Activated CD8-positive, alpha-beta memory T cell treated with anti-CD3 and anti-CD28 coated beads for 1 hour (primary cell): ENCODE data around the gene GPR153.
"Not testable (repeated sequence)": the region's sequence is repeated elsewhere in the genome, so short reads cannot be mapped to it uniquely, and the experiment has no call there.

Source experiments
- DNase-seq, 2 donors: peaks; one replicate each; pipeline ENCODE4 v3.0.0-alpha.2; 2020; ENCODE audit warnings: low read depth in 1 of 2; ENCODE audit errors: extremely low read depth in 1 of 2

GPR153 gene

DNA sequence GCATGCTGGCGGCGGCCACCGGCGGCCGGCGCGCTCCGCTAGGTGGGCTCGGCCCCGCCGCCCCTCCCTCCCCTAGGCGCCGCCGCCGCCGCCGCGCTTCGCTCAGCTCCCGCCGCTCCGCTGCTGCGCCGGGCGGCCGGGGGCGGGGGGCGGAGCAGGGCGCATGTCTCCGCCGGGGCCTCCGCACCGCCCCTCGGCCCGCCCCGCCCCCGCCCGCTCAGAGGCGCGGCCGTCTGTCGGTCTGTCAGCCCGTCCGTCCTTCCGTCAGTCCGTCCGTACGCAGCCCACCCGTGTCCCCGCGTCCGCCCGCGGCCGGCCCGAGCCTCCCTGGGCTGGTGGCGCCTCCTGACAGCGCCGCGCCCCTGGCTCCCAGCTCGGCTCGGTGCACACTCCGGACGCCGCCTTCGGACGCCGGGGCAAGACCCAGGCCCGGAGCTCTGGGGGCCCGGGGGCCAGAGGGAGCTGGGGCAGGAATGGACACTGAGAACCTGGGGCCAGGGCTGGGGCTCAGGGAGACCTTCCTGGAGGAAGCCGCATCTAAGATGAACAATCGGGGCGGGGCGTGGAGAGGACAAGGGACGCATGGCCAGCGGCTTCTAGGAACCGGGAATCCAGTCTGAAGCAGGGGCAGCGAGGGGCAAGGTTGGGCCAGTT lies at the start of gene GPR153:
Gene GPR153, minus strand, starts transcription at position 138 of the 654 bp plus-strand sequence. CDS start 6,193 bp downstream, outside the sequence.
- DNase-seq, result peak in 1 of 2 donors; percentile 46

DNA sequence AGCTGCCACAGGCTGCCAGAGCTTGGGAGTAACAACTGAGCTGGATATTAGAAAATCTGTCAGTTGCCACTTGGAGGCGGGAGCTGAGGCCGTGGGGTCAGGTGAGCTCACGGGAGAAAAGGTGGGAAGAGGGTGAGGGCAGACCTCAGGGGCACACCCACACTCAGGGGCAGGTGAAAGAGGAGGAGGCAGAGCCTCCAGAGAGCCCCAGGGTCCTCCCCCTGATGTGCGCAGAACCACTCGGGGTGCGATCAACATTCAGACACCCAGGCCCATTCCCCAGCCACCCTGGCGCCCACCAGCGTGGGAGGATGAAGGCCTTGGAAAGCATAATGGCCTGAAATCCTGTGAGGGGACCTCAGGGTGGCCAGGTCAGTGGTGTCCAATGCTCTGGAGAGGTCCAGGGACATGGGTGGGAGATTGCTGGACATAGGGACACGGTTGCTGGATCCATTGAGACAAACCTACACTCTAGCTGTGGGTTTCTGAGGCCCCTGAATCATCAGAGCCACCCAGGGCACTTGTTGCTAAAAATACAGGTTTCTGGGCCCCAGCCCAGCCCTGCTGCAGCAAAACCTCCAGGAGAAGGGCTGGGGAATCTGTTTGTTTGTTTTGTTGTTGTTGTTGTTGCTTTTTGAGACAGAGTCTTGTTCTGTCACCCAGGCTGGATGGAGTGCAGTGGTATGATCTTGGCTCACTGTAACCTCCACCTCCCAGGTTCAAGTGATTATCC lies 49.4 kb upstream of the GPR153 start:
- no peak for DNase-seq

DNA sequence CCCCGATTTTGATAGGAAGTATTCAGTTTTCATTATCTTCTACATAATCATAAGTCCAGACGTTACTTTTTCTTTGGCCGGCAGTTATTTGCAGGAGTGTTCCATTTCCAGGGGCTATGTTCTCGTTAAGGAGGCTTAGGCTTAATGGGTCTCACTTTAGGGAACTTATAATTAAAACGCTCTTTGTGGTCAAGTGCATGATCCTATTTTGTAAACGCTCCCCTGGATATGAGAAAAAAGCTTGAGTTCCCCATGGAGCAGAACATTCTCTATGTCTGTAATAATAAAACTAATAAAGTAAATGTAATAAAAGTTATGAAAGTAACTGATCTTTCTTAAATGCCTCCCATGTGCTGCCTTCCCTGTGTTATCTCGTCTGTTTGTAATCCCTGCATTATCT lies 48.7 kb upstream of the GPR153 start:
- DNase-seq, result no peak

DNA sequence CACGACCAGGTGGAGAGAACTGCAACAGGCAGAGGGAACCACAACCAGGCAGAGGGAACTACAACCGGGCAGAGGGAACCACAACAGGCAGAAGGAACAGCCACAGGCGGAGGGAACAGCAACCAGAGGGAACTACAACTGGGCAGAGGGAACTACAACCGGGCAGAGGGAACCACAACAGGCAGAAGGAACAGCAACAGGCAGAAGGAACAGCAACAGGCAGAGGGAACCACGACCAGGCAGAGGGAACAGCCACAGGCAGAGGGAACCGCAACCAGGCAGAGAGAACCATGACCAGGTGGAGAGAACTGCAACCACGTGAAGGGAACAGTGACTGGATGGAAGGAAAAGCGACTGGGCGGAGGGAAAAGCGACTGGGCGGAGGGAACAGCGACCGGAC lies 47.6 kb upstream of the GPR153 start:
- no peak for DNase-seq

DNA sequence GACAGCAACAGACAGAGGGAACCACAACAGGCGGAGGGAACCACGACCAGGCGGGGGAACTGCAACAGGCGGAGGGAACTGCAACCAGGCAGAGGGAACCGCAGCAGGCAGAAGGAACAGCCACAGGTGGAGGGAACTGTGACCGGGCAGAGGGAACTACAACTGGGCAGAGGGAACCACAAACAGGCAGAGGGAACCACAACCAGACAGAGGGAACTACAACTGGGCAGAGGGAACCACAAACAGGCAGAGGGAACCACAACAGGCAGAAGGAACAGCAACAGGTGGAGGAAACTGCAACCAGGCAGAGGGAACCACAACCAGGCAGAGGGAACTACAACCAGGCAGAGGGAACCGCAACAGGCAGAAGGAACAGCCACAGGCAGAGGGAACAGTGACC lies 46.8 kb upstream of the GPR153 start:
- DNase-seq, result not testable (repeated sequence)

DNA sequence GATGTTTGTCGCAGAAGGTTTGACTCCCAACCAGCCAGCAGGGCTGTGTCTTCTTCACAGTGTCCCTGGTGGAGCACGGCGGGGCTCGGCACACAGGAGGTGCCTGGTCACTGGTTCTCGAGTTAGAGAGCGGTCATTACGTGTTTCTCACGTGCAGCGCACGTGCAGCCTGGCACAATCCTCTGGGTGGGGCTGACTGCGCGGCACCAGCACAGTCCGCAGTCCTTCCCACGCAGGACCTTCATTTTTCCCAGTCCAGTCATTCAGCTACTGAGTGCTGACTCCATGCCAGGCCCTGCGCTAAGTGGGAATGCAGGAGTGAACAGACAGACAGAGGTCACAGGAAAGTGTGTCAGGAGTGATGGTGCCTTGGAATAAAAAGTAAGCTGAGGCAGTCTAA lies 46.2 kb upstream of the GPR153 start:
- DNase-seq, result no peak

DNA sequence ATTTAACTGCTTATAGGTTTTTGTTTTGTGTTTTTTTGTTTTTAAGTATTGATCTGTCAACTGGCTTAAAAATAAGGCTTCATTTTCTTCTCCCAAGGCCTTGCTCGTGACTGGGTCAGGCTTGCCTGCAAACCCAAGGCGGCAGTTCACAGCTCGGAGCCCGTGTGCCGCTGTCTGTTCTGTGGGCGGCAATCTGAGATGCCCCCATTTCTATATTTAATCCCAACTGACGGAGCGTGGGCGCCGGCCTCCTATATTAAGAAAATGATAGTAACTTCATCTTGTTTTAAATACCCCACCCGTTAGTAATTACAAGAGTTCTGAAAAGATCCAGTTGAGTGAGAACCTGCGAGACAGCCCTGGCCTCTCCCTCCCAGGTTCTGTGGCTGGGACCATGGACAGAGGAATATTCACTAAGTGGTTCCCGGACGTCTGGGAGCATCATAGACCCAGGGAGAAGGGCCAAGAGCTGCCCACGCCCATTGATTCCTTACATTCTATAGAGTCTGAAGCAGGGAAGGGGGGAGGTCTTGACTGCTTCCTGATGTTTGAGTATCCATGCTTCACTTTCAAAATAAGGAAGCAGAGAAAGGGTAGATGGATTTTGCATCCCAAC lies 42.6 kb upstream of the GPR153 start:
- no peak for DNase-seq

DNA sequence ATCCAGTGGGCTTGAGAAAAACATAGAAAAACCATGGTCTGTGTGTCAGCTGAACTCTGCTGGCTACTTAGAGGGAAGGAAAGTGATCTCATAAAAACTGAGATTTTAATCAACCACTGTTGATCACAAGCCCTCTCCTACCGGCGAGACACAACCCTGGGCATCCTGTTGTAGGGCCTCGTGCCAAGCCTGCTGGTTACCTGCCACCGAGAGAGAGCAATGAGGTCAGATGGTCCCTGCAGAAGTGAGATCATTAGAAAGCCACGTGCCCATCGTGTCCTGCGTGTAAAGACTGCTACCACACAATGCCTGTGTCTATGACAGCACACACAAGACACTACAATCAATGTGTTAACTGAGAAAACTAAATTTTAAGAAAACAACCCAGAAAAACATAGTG lies 41.7 kb upstream of the GPR153 start:
- DNase-seq, result no peak

DNA sequence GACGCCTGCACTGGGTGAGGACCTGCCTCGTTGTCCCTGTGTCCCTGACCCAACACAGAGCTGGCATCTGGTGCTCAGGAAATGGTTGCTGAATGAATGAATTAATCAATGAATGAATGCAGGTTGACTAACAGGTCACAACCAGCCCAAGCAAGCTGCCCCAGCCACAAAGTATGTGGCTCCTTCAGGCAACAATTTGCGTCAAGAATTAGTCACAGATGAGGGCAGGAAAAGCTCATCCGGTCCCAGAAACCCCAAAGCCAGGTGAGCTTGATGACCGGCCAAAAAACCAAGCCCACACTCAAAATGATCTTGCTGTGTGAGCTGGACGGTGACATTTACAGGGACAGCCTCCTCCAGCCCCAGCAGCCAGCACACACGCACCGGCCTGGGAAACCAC lies 40.6 kb upstream of the GPR153 start:
- DNase-seq, result no peak

DNA sequence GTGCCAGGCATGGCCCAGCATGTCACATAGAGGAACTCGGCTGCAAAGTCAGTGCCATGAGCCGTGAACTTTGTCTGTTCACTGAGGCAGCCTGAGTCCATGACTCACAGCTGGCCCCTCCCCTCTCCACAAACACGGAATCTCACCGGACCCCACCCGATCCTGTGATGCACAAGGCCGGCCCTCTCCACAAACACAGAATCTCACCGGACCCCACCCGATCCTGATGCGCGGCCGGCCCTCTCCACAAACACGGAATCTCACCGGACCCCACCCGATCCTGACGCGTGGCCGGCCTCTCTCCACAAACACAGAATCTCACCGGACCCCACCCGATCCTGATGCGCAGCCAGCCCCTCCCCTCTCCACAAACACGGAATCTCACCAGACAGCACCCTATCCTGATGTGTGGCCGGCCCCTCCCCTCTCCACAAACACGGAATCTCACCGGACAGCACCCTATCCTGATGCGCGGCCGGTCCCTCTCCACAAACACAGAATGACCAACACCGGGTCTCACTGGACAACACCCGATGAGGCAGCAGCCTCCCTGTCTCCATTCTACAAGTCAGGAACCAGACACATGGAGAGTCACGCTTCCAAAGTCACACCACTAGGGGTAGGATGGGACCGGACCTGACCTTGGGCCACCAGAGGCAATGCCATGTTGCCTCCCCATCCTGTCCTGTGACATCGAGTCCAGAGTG lies 39.6 kb upstream of the GPR153 start:
- DNase-seq, result no peak

DNA sequence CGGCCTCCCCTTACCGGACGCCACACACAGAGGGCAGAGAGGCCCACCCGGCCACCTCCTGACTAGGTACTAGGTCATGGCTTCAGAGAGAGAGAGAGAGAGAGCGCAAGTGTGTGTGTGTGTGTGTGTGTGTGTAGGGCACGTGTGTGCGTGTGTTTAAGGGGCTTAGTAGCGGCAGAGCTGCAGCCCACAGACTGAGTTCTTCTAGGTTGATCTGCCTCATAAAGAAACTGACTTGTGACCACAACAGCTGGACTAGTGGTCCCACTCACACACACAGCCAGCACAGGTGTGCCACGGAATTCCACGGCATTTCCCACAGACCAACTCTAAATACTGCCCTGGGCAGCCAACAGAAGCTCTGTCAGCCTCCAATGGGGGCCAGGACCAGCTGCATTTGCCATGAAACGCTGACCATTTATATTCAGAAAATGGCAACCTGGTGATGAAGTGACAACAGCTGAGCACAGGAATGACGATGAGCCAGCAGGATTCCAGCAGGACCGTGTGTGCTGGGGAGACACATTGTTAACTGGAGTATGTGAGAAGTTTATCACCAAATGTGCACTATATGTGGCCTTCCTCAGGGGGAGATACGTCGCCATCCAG lies 38.8 kb upstream of the GPR153 start:
- no peak for DNase-seq

DNA sequence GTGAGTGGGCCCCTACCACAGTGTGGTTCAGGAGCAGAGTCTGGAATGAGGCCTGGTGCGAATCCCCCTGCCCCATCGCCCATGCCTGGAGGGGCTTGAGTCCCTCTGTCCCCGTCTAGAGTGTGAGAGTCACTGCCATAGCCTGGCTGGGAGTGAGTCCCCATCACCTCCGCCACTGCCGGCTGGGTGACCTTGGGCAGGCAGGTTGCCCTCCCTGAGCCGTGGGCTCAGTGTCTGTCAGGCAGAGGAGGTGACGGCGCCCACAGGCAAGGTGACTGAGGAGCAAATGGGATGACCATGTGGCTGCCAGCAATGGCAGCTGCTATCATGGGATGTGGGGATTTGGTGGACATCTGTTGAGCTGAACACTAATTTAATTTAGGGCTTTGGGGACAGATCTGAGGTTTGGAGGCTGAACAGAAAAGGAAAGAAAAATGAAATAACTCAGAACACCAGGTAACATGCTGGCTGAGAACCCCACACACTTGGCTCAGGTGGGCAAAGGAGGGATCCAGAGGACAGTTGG lies 38.1 kb upstream of the GPR153 start:
- no peak for DNase-seq

DNA sequence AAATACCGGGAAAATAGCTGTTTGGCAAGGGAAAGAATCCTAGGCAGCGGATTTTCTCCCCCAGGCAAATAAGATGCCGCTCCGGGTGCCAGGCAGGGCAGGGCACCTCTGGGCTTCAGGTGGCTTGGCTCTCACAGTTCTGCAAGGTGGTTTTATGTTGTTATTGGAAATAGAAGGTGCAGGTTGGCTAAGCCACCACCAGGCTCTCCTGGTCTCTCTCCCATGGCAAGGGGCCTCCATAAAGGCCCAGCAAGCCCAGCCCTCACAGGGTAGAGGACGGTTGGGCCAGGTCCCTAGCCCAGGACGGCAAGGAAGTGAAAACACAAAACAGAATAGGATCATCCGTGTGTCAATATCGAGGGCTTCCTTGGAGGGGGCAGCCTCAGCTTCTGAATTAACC lies 37.6 kb upstream of the GPR153 start:
- no peak for DNase-seq

DNA sequence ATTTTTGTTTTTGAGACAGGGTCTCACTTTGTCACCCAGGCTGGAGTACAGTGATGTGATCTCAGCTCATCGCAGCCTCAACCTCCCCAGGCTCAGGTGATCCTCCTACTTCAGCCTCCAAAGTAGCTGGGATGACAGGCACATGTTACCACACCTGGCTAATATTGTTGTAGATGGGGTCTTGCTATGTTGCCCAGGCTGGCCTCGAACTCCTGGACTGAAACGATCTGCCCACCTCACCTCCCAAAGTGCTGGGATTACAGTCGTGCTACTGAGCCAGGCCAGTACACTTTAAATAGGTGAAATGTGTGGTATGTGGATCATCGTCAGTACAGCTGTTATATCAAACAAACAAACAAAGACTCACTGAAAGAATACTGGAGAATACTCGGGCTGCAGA lies 35.0 kb upstream of the GPR153 start:
- DNase-seq, result no peak

DNA sequence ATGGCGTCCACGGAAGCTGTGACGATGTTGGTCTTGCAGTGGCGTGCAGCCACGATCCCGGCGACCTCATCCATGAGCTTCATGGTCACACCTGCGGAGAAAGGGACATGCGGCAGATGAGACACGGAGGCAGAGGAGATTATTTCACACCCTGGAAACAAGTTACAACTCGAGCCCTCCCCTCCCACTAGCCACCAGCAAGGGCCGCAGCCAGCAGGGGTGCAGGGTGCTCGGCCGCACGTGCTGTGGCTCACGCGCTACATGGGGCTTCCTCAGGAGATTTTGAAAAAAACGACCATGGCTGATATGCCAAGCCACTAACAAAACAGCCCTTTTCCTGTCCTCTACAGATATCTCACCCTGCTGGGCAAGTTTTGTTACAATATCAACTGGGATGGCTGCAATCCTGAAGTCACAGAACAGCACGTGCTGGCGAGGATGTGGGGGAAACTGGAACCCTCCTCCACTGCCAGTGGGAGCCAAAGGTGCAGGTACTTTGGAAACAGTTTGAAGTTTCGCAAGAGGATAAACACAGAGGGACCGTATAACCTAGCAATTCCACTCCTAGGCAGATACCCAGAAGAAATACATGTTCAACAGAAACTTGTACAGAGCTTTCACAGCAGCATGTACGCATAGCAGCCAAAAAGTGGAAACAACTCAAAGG lies 34.1 kb upstream of the GPR153 start:
- DNase-seq, result no peak

DNA sequence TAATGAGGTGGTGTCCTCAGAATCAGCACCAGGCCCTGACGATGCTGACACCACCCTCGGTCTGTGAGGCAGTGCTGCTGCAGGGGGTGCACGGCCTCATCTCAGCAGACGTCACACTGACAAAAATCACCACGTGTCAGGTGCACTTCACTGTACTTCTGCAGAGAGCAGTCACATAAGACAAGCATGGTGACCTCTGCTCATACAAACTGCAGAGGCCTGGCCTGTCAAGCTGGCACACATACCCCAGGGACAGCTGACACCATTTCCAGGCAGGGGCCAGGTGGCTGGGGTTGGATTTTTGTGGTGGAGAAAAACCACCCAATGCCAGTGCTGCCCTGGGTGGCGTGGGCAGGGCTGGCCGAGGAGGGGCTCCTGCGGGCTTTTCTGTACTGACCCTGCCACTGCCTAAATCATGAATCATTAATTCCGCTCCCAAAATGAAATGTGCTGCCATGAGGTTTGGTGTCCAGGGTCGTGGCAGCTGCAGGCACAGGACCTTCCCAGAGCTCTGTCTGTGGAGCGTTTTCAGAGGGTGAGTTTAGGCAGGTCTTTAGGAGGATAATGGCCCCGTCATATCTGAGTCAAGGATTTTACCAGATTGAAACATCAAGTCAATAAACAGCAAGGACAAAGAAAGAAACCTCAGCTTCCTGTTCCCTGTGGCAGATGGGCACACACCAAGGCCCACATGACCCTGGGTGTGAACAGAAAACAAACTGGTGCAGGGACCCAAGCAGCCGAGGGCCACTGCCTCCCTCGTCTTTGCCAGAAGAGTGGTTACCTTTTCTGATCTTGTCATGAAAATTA lies 33.4 kb upstream of the GPR153 start:
- no peak for DNase-seq

DNA sequence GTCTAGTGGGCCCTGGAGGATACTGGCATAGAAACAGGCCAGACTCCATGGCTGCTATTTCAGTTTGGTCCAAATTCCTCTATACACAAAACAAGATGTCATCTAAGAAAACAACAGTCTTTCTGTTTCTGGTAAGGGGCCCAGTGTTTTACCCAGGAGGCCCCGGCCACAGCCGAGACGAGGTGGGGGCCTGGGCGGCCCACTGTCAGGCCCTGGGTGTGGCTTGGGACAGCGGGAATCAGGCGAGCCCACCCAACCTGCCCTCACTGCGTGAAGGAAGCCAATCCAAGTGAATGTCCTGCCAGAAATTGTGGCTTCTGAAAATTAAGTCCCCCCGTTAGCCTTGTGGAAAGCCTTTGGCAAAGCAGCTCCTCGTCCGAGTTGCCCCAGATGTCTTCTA lies 31.2 kb upstream of the GPR153 start:
- DNase-seq, result no peak

DNA sequence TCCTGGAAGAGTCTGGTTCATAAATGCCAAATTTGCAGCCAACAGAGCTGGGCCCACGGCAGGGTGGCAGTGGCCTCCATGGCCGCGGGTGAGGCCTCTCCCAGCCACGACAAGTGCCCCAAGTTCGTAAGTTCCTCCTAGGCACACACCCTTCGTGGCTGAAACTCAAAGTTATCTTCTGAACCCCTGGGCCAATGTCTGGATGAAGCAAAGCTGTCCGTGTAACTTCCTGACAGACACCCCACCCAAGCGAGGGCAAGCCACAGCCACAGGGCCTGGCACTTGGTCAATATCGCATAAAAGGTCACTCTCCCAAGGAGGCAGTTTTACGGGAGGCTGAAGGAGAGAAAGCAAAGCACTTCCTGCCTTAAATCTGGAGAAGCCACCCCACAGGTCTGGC lies 27.8 kb upstream of the GPR153 start:
- DNase-seq, result no peak

DNA sequence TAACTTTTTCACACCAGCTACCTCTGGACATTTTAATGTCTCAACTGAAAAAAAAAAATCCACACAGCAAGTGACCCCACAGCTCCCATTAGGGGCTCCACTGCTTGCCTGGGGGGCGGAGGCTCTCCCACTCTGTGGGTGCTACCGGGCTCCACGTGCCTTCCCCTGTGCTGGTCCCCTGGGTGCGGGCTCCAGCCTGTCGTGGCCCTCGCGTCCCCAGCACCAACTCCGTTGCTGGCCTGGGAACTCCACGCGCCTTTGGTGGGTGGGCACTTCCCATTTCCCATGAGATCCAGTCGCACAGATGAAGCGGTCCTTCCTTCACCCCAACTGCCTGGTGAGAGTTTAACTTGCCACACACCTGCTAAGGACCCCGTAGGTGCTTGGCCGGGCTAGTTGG lies 27.1 kb upstream of the GPR153 start:
- DNase-seq, result no peak
